GM23338 (cell line): ENCODE results near the gene TNNT2. TPM values are rescaled to one million over a fixed set of nuclear protein-coding genes. Genes with fewer than 3 reads are reported as not detected.

Source experiments
- ATAC-seq: fragments of 200-7000 bp; cut with Tn5 transposase; 3 replicates; pipeline ENCODE4 v1.9.1; 2020
- DNase-seq: peaks from one replicate; pipeline ENCODE4 v3.0.0-alpha.2; 2015; ENCODE audit warnings: low spot score
- H2AFZ ChIP-seq: fragments of 200-600 bp; sonication (generic); 2 replicates; pipeline ENCODE4 v1.8.0; 2016; ENCODE audit warnings: antibody characterized with exemption, mild to moderate bottlenecking, moderate library complexity
- H3F3A ChIP-seq: fragments of 200-600 bp; sonication (generic); replicated peaks from 2 replicates; pipeline ENCODE4 v1.8.0; 2017; ENCODE audit warnings: antibody characterized with exemption, mixed run types, low read depth
- H3K27ac ChIP-seq: fragments of 200-600 bp; sonication (generic); 2 replicates; pipeline ENCODE4 v1.6.1; 2016; ENCODE audit warnings: low read depth
- H3K27me3 ChIP-seq: fragments of 200-600 bp; sonication (generic); 2 replicates; pipeline ENCODE4 v1.8.0; 2016; ENCODE audit warnings: mild to moderate bottlenecking, mixed run types, moderate library complexity; ENCODE audit not compliant: insufficient read depth
- H3K36me3 ChIP-seq: fragments of 200-600 bp; sonication (generic); 2 replicates; pipeline ENCODE4 v1.8.0; 2016; ENCODE audit warnings: mild to moderate bottlenecking; ENCODE audit not compliant: insufficient read depth
- H3K4me1 ChIP-seq: fragments of 200-600 bp; sonication (generic); 2 replicates; pipeline ENCODE4 v1.8.0; 2016; ENCODE audit warnings: mild to moderate bottlenecking, moderate library complexity; ENCODE audit not compliant: insufficient read depth
- H3K4me2 ChIP-seq: fragments of 200-600 bp; sonication (generic); 2 replicates; pipeline ENCODE4 v1.7.1; 2017; ENCODE audit warnings: mixed run types
- H3K4me3 ChIP-seq: fragments of 200-600 bp; sonication (generic); 2 replicates; pipeline ENCODE4 v1.6.1; 2016; ENCODE audit warnings: mixed run types
- H3K79me2 ChIP-seq: fragments of 200-600 bp; sonication (generic); replicated peaks from 2 replicates; pipeline ENCODE4 v1.8.0; 2017; ENCODE audit warnings: mild to moderate bottlenecking; ENCODE audit not compliant: insufficient read depth
- H3K9me2 ChIP-seq: fragments of 200-600 bp; sonication (generic); 2 replicates; pipeline ENCODE4 v1.8.0; 2017; ENCODE audit not compliant: insufficient read depth
- H4K20me1 ChIP-seq: fragments of 200-600 bp; sonication (generic); replicated peaks from 2 replicates; pipeline ENCODE4 v1.8.0; 2017; ENCODE audit warnings: mild to moderate bottlenecking; ENCODE audit not compliant: insufficient read depth
- H3K27ac Mint-ChIP-seq: 2 replicates; pipeline ENCODE4 v1.8.0; 2020; ENCODE audit warnings: inconsistent platforms, mild to moderate bottlenecking, moderate library complexity, mixed read lengths
- H3K27me3 Mint-ChIP-seq: 3 replicates; pipeline ENCODE4 v1.8.0; 2022; ENCODE audit warnings: low read depth, mild to moderate bottlenecking, moderate library complexity, mixed read lengths, inconsistent platforms; ENCODE audit not compliant: insufficient read depth, poor library complexity
- H3K36me3 Mint-ChIP-seq: 3 replicates; pipeline ENCODE4 v1.8.0; 2021; ENCODE audit warnings: low read depth, mild to moderate bottlenecking, inconsistent platforms, moderate library complexity, mixed read lengths
- H3K4me1 Mint-ChIP-seq: 3 replicates; pipeline ENCODE4 v1.8.0; 2020; ENCODE audit warnings: mild to moderate bottlenecking, inconsistent platforms, mixed read lengths
- H3K4me3 Mint-ChIP-seq: 3 replicates; pipeline ENCODE4 v1.8.0; 2021; ENCODE audit warnings: moderate library complexity, mild to moderate bottlenecking, inconsistent platforms, mixed read lengths
- H3K9me3 Mint-ChIP-seq: 3 replicates; pipeline ENCODE4 v1.8.0; 2020; ENCODE audit warnings: moderate library complexity, mild to moderate bottlenecking, inconsistent platforms, mixed read lengths
- ETS1 ChIP-seq: IDR thresholded peaks from 2 replicates; pipeline ENCODE4 v1.6.1; 2016; ENCODE audit warnings: antibody characterized with exemption
- EZH2 ChIP-seq: fragments of 200-600 bp; sonication (generic); IDR thresholded peaks from one replicate; pipeline ENCODE4 v1.8.0; 2017; ENCODE audit warnings: antibody characterized with exemption, mild to moderate bottlenecking, low read depth; ENCODE audit not compliant: unreplicated experiment
- EZH2phosphoT487 ChIP-seq: fragments of 200-600 bp; sonication (generic); IDR thresholded peaks from one replicate; pipeline ENCODE4 v1.8.1; 2018; ENCODE audit warnings: antibody characterized with exemption; ENCODE audit not compliant: unreplicated experiment
- NANOG ChIP-seq: IDR thresholded peaks from 2 replicates; pipeline ENCODE4 v1.6.1; 2016; ENCODE audit warnings: antibody characterized with exemption, borderline replicate concordance
- POLR2AphosphoS5 ChIP-seq: IDR thresholded peaks from 2 replicates; pipeline ENCODE4 v1.6.1; 2016; ENCODE audit warnings: antibody characterized with exemption, low read depth
- STAT1 ChIP-seq: IDR thresholded peaks from one replicate; pipeline ENCODE4 v1.6.1; 2016; ENCODE audit warnings: antibody characterized with exemption; ENCODE audit not compliant: unreplicated experiment
- polyA plus RNA-seq: library from polyadenylated mRNA; unstranded; fragments of >200 nt; fragmentation: Nextera tagmentation; extraction: Ambion mirVana; gene quantifications from 2 replicates; pipeline ENCODE4 v1.2.1, GENCODE V29; 2016
- total RNA-seq: library from RNA; depleted of rRNA; stranded (reverse); fragments of >200 nt; shearing (Covaris generic); gene quantifications from 2 replicates; pipeline ENCODE4 v1.2.3, GENCODE V29; 2014
- TF ChIP-seq, protein P1 (sequence below): IDR thresholded peaks from one replicate; pipeline ENCODE4 v1.6.1; 2018; ENCODE audit warnings: antibody characterized with exemption; ENCODE audit not compliant: unreplicated experiment
- TF ChIP-seq, protein P2 (sequence below): fragments of 250-450 bp; sonication (Bioruptor Pico); IDR thresholded peaks from 2 replicates; pipeline ENCODE4 v1.5.0; 2020; ENCODE audit warnings: mild to moderate bottlenecking, moderate library complexity

The TNNT2 gene
- total and polyA plus RNA-seq, 2 experiments from 2014 or later: 7.5 to 19.1 TPM

DNA sequence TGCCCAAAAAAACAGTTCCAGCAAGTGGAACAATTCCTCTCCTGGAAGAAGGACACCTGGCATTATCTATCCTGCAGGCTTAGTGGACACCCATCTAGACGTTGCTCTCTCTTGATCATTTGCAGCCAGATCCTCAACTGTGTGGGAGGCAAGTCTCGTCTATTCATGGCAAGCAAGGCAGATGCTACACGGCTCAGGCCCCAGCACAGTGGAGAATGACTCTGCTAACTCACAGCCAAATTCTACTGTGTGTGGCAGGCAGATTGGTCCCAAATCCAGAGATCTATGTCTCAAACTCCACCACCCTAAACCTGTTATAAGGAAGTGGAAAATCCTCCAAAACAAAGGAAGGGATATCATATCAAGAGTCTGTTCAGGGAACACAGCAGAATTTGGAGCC is 7.0 kb downstream of the TNNT2 start (continued):
- no peak for TF ChIP-seq POLR2AphosphoS5

DNA sequence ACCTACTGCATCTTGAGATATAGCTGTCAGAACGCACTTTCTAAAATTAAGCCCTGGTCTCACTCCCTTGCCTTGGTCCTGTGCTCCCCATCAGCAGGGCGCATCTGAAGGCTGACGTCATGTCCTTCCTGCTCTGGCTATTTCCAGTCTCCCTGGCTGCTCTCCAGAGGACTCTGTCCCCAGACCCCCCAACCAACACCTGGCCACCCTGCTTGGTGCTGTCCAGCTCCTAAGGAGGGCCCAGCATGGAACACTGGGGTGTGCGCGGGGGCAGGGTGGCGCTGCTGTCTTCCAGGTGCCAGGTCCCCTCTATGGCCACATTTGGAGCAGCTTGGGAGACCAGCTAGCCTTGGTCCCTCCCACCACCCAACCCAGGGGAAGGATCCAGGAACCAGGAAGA is 8.3 kb downstream of the TNNT2 start:
- H3K9me2 ChIP-seq: no peaks in the 10 kb centered on the region
- Mint-ChIP-seq H3K4me3 (no peak overlapping the region), H3K27ac (no peak overlapping the region), H3K4me1 (peaks cover 26% of the 10 kb centered on the region), H3K27me3 (peaks cover 25% of the 10 kb centered on the region), H3K9me3 (no peaks in the 10 kb centered on the region), H3K36me3 (no peaks in the 10 kb centered on the region)
- no peak overlapping the region for H3K27ac ChIP-seq
- H4K20me1 ChIP-seq: no peaks in the 10 kb centered on the region
- DNase-seq (no peak), ATAC-seq (no peak)
- no peak overlapping the region for H2AFZ ChIP-seq
- H3K36me3 ChIP-seq: no peaks in the 10 kb centered on the region
- H3K4me1 ChIP-seq: peaks cover 5% of the 10 kb centered on the region; the same call in 1 of the 2 replicates
- H3K4me2 ChIP-seq: no peak overlapping the region
- no peak overlapping the region for H3K4me3 ChIP-seq
- no peaks in the 10 kb centered on the region for H3K27me3 ChIP-seq
- H3F3A ChIP-seq: no peaks in the 10 kb centered on the region
- no peaks in the 10 kb centered on the region for H3K79me2 ChIP-seq
- TF ChIP-seq POLR2AphosphoS5 (no peak), ETS1 (no peak)
- TF ChIP-seq, protein P1, sequence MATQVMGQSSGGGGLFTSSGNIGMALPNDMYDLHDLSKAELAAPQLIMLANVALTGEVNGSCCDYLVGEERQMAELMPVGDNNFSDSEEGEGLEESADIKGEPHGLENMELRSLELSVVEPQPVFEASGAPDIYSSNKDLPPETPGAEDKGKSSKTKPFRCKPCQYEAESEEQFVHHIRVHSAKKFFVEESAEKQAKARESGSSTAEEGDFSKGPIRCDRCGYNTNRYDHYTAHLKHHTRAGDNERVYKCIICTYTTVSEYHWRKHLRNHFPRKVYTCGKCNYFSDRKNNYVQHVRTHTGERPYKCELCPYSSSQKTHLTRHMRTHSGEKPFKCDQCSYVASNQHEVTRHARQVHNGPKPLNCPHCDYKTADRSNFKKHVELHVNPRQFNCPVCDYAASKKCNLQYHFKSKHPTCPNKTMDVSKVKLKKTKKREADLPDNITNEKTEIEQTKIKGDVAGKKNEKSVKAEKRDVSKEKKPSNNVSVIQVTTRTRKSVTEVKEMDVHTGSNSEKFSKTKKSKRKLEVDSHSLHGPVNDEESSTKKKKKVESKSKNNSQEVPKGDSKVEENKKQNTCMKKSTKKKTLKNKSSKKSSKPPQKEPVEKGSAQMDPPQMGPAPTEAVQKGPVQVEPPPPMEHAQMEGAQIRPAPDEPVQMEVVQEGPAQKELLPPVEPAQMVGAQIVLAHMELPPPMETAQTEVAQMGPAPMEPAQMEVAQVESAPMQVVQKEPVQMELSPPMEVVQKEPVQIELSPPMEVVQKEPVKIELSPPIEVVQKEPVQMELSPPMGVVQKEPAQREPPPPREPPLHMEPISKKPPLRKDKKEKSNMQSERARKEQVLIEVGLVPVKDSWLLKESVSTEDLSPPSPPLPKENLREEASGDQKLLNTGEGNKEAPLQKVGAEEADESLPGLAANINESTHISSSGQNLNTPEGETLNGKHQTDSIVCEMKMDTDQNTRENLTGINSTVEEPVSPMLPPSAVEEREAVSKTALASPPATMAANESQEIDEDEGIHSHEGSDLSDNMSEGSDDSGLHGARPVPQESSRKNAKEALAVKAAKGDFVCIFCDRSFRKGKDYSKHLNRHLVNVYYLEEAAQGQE: peak; percentile 47

DNA sequence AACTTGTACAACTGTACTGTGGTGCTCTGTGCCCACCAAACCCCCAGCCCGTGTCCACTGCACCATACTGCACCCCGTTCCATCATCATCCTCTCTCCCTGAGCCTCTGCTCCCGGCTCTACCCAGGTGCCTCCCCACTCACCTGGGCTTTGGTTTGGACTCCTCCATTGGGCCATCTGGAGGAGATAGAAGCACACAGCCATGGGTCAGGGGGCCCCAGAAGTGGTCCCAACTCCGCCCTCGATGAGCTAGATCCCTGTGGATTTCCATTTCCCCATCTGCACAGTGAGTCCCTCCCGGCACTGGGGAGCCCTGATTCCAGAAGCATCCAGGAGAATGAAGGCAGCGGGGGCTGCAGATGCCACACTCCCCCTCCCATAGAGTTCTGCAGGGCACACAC is 10.8 kb downstream of the TNNT2 start:
- Histone ChIP-seq H3K4me1 (peaks cover 9% of the 10 kb centered on the region), H3K27me3 (no peaks in the 10 kb centered on the region), H3K36me3 (no peaks in the 10 kb centered on the region), H3K4me3 (no peak overlapping the region), H3K27ac (no peak overlapping the region), H4K20me1 (no peaks in the 10 kb centered on the region), H3K79me2 (no peaks in the 10 kb centered on the region), H2AFZ (no peak overlapping the region), H3K4me2 (no peak overlapping the region), H3F3A (no peaks in the 10 kb centered on the region), H3K9me2 (no peaks in the 10 kb centered on the region)
- H3K4me3 Mint-ChIP-seq: no peak overlapping the region
- peaks cover 20% of the 10 kb centered on the region for H3K27me3 Mint-ChIP-seq
- H3K36me3 Mint-ChIP-seq: no peaks in the 10 kb centered on the region
- ATAC-seq (no peak), DNase-seq (no peak)
- no peak overlapping the region for H3K27ac Mint-ChIP-seq
- H3K9me3 Mint-ChIP-seq: no peaks in the 10 kb centered on the region
- H3K4me1 Mint-ChIP-seq: peaks cover 17% of the 10 kb centered on the region
- TF ChIP-seq POLR2AphosphoS5: no peak
- TF ChIP-seq ETS1: no peak
- TF ChIP-seq EZH2: no peak
- no peak for TF ChIP-seq NANOG
- TF ChIP-seq STAT1: no peak
- TF ChIP-seq, protein P2, sequence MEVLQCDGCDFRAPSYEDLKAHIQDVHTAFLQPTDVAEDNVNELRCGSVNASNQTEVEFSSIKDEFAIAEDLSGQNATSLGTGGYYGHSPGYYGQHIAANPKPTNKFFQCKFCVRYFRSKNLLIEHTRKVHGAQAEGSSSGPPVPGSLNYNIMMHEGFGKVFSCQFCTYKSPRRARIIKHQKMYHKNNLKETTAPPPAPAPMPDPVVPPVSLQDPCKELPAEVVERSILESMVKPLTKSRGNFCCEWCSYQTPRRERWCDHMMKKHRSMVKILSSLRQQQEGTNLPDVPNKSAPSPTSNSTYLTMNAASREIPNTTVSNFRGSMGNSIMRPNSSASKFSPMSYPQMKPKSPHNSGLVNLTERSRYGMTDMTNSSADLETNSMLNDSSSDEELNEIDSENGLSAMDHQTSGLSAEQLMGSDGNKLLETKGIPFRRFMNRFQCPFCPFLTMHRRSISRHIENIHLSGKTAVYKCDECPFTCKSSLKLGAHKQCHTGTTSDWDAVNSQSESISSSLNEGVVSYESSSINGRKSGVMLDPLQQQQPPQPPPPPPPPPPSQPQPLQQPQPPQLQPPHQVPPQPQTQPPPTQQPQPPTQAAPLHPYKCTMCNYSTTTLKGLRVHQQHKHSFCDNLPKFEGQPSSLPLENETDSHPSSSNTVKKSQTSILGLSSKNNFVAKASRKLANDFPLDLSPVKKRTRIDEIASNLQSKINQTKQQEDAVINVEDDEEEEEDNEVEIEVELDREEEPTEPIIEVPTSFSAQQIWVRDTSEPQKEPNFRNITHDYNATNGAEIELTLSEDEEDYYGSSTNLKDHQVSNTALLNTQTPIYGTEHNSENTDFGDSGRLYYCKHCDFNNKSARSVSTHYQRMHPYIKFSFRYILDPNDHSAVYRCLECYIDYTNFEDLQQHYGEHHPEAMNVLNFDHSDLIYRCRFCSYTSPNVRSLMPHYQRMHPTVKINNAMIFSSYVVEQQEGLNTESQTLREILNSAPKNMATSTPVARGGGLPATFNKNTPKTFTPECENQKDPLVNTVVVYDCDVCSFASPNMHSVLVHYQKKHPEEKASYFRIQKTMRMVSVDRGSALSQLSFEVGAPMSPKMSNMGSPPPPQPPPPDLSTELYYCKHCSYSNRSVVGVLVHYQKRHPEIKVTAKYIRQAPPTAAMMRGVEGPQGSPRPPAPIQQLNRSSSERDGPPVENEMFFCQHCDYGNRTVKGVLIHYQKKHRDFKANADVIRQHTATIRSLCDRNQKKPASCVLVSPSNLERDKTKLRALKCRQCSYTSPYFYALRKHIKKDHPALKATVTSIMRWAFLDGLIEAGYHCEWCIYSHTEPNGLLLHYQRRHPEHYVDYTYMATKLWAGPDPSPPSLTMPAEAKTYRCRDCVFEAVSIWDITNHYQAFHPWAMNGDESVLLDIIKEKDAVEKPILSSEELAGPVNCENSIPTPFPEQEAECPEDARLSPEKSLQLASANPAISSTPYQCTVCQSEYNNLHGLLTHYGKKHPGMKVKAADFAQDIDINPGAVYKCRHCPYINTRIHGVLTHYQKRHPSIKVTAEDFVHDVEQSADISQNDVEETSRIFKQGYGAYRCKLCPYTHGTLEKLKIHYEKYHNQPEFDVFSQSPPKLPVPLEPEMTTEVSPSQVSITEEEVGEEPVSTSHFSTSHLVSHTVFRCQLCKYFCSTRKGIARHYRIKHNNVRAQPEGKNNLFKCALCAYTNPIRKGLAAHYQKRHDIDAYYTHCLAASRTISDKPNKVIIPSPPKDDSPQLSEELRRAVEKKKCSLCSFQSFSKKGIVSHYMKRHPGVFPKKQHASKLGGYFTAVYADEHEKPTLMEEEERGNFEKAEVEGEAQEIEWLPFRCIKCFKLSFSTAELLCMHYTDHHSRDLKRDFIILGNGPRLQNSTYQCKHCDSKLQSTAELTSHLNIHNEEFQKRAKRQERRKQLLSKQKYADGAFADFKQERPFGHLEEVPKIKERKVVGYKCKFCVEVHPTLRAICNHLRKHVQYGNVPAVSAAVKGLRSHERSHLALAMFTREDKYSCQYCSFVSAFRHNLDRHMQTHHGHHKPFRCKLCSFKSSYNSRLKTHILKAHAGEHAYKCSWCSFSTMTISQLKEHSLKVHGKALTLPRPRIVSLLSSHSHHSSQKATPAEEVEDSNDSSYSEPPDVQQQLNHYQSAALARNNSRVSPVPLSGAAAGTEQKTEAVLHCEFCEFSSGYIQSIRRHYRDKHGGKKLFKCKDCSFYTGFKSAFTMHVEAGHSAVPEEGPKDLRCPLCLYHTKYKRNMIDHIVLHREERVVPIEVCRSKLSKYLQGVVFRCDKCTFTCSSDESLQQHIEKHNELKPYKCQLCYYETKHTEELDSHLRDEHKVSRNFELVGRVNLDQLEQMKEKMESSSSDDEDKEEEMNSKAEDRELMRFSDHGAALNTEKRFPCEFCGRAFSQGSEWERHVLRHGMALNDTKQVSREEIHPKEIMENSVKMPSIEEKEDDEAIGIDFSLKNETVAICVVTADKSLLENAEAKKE: no peak
- no peak for TF ChIP-seq EZH2phosphoT487
